ENCODE results near the gene ADAMTS2. TPM values are rescaled to one million over a fixed set of nuclear protein-coding genes. Genes with fewer than 3 reads are reported as not detected.

The ADAMTS2 gene
- total and polyA plus RNA-seq, 2 of the 4 experiments (the other 2 are of a cell fraction), result 19.0 to 58.8 TPM

GRCh38 chr5:179284751-179285631, 60.3 kb downstream of the ADAMTS2 start:
- no peak for TF ChIP-seq CEBPB (IDR thresholded peaks at IDR 0.05; ENCODE audit: low read depth, low read length)
- TF ChIP-seq MXI1 (IDR thresholded peaks at IDR 0.05; ENCODE audit: borderline replicate concordance, low read depth, low read length), result no peak
- no peak for TF ChIP-seq FOS (IDR thresholded peaks at IDR 0.05; ENCODE audit: low read depth, low read length)
- TF ChIP-seq USF2 (IDR thresholded peaks at IDR 0.05; ENCODE audit: low read depth, low read length), result peak; percentile 22; the same call in 1 of the 2 replicates
- TF ChIP-seq BHLHE40 (IDR thresholded peaks at IDR 0.05; ENCODE audit: low read depth, low read length), result peak; percentile 28; the same call in 1 of the 2 replicates
- no peak for TF ChIP-seq POLR2A (IDR thresholded peaks at IDR 0.05; ENCODE audit: low read depth, low read length)
- no peak for TF ChIP-seq CTCF (conservative IDR thresholded peaks at IDR 0.05; ENCODE audit: low read depth, low read length)
- TF ChIP-seq CHD1 (IDR thresholded peaks at IDR 0.05; ENCODE audit: low read depth, low read length), result no peak
- TF ChIP-seq MAZ (IDR thresholded peaks at IDR 0.05; ENCODE audit: borderline replicate concordance, low read depth, low read length), result no peak
- Histone ChIP-seq H3K4ac (ENCODE audit: low read depth, low read length) (peak overlapping the region; percentile 90), H3K27ac (ENCODE audit: insufficient read depth, low read length) (peak overlapping the region; percentile 61; the same call in 1 of the 2 replicates), H4K8ac (ENCODE audit: low read depth in 2 of 2, low read length in 2 of 2) (peak overlapping the region; percentile 34 to 66; a peak in 3 of 4 replicates), H2BK20ac (ENCODE audit: low read depth, low read length) (no peak overlapping the region), H2AK9ac (replicated peaks; ENCODE audit: low read depth, low read length, poor library complexity) (peak overlapping the region; percentile 80), H3K14ac (replicated peaks; ENCODE audit: low read depth, low read length) (peak overlapping the region; percentile 64), H4K20me1 (ENCODE audit: insufficient read depth, low read length) (no peaks in the 10 kb centered on the region; the same call in 1 of the 2 replicates), H3K9me3 (ENCODE audit: control insufficient read depth, insufficient read depth, low read length) (no peaks in the 10 kb centered on the region), H3K56ac (ENCODE audit: extremely low read depth, insufficient read depth, low read length) (no peak overlapping the region), H3K27me3 (ENCODE audit: control insufficient read depth, insufficient read depth, low read length) (no peaks in the 10 kb centered on the region), H3K4me3 (ENCODE audit: insufficient read depth, low read depth, low read length) (no peak overlapping the region), H3K9ac (ENCODE audit: low read depth, low read length) (peak overlapping the region; percentile 36; the same call in 1 of the 2 replicates), H2BK120ac (ENCODE audit: low read depth, low read length) (peak overlapping the region; percentile 74; the same call in 1 of the 2 replicates), H2AFZ (replicated peaks; ENCODE audit: low read length, poor library complexity) (peak overlapping the region; percentile 70), H3K4me1 (ENCODE audit: control insufficient read depth, insufficient read depth, low read length) (peaks cover 11% of the 10 kb centered on the region), H3K79me1 (ENCODE audit: low read depth in 1 of 2, low read length in 2 of 2) (peaks cover 19 to 54% of the 10 kb centered on the region in 2 experiments), H4K91ac (ENCODE audit: insufficient read depth, low read depth, low read length) (peak overlapping the region; percentile 54; the same call in 1 of the 2 replicates), H3K36me3 (ENCODE audit: control insufficient read depth, insufficient read depth, low read length) (no peaks in the 10 kb centered on the region), H3K4me2 (ENCODE audit: low read depth, low read length) (peak overlapping the region; percentile 91), H2BK15ac (ENCODE audit: low read depth, low read length) (no peak overlapping the region), H4K5ac (ENCODE audit: low read depth, low read length) (peak overlapping the region; percentile 65), H2AK5ac (ENCODE audit: low read depth, low read length) (peak overlapping the region; percentile 84), H3K23ac (ENCODE audit: low read depth, low read length) (peak overlapping the region; percentile 82), H3K18ac (ENCODE audit: low read depth, low read length) (peak overlapping the region; percentile 32; the same call in 1 of the 2 replicates), H2BK5ac (ENCODE audit: low read depth, low read length, poor library complexity, severe bottlenecking) (peak overlapping the region; percentile 54), H3K9me1 (ENCODE audit: insufficient read depth, low read length) (peaks cover 12% of the 10 kb centered on the region)
- ChIA-PET CTCF (no interaction called here), POLR2A (ENCODE audit: unreplicated experiment) (no interaction called here)
- no TSS peak for BruUV-seq (replicated peaks)
- WGBS, 2 experiments (ENCODE audit: extremely low coverage in 2 of 2, insufficient read length in 1 of 2), result 70% methylated on average over 2 of the region's 23 CpGs; no CpG with 5 or more reads in 1 of the 2 experiments
- dilution Hi-C loops (cut with HindIII; ENCODE audit: low sequenced_read_pairs, unreplicated experiment), result no loop called here
- intact Hi-C loops (cut with micrococcal nuclease), result no loop called here
- ATAC-seq (ENCODE audit: low read depth) (peak; percentile 66), DNase-seq (peak; percentile 40)
- in situ Hi-C loops (cut with MboI; ENCODE audit: low sequenced_read_pairs), result no loop called here
